GM12878 (cell line): ENCODE measurements around the gene MDFI. TPM values are rescaled to one million over a fixed set of nuclear protein-coding genes. Genes with fewer than 3 reads are reported as not detected.

Experiments used
- BACH1 ChIP-seq: fragments of 450-650 bp; IDR thresholded peaks from 2 replicates; pipeline ENCODE4 v1.6.1; 2017; ENCODE audit warnings: mild to moderate bottlenecking, borderline replicate concordance
- EP300 ChIP-seq, 2 experiments: fragments of 150-350 bp in 1 of 2; IDR thresholded peaks; 2 replicates each; pipeline ENCODE4 v1.6.1; 2011 to 2012; ENCODE audit warnings: low read depth in 2 of 2, low read length in 2 of 2, borderline replicate concordance in 1 of 2, improper control_type of control experiment in 1 of 2, inconsistent platforms in 1 of 2; ENCODE audit not compliant: control insufficient read depth in 1 of 2
- ETV6 ChIP-seq, 2 experiments: fragments of 450-650 bp in 1 of 2; IDR thresholded peaks in 1 of 2; conservative IDR thresholded peaks in 1 of 2; 2 replicates each; pipeline ENCODE4 v1.6.1; 2014; ENCODE audit warnings: antibody characterized with exemption in 1 of 2, borderline replicate concordance in 1 of 2, low read depth in 1 of 2, mild to moderate bottlenecking in 1 of 2, moderate library complexity in 1 of 2
- MTA3 ChIP-seq: IDR thresholded peaks from 2 replicates; pipeline ENCODE4 v1.6.1; 2012; ENCODE audit warnings: low read length, inconsistent platforms, borderline replicate concordance
- MYC ChIP-seq: IDR thresholded peaks from 2 replicates; pipeline ENCODE4 v1.6.1; 2011; ENCODE audit warnings: mild to moderate bottlenecking, low read length, moderate library complexity, inconsistent platforms; ENCODE audit not compliant: insufficient read depth, insufficient replicate concordance, insufficient read length, severe bottlenecking
- NFIC ChIP-seq: IDR thresholded peaks from 2 replicates; pipeline ENCODE4 v1.6.1; 2012; ENCODE audit warnings: low read depth, mild to moderate bottlenecking, inconsistent platforms, low read length, moderate library complexity
- PKNOX1 ChIP-seq: fragments of 450-650 bp; IDR thresholded peaks from 2 replicates; pipeline ENCODE4 v1.6.1; 2016; ENCODE audit warnings: mild to moderate bottlenecking
- PRDM15 ChIP-seq: fragments of 450-650 bp; formaldehyde crosslinking; IDR thresholded peaks from 2 replicates; pipeline ENCODE4 v1.4.0; 2020; ENCODE audit warnings: mild to moderate bottlenecking, moderate library complexity
- RAD21 ChIP-seq: IDR thresholded peaks from 2 replicates; pipeline ENCODE4 v1.6.1; 2011; ENCODE audit warnings: mild to moderate bottlenecking, low read depth, low read length, moderate library complexity; ENCODE audit not compliant: insufficient read depth
- RFX5 ChIP-seq: IDR thresholded peaks from 2 replicates; pipeline ENCODE4 v1.6.1; 2011; ENCODE audit warnings: low read depth, low read length, improper control_type of control experiment
- TBL1XR1 ChIP-seq: IDR thresholded peaks from 2 replicates; pipeline ENCODE4 v1.6.1; 2012; ENCODE audit warnings: low read depth, low read length, improper control_type of control experiment
- ZBTB33 ChIP-seq: fragments of 450-650 bp; IDR thresholded peaks from 2 replicates; pipeline ENCODE4 v1.6.1; 2017; ENCODE audit warnings: mild to moderate bottlenecking
- ZBTB4 ChIP-seq: fragments of 450-650 bp; formaldehyde crosslinking; IDR thresholded peaks from 2 replicates; pipeline ENCODE4 v1.4.0; 2022; ENCODE audit warnings: mild to moderate bottlenecking, moderate library complexity
- ZNF687 ChIP-seq: fragments of 450-650 bp; IDR thresholded peaks from 2 replicates; pipeline ENCODE4 v1.6.1; 2017; ENCODE audit warnings: mild to moderate bottlenecking, moderate library complexity
- polyA plus RNA-seq, 11 experiments: library from polyadenylated mRNA; depleted of rRNA in 4 of 11; unstranded in 6 of 11; stranded (reverse) in 5 of 11; fragments of >200 nt; fragmentation: Nextera tagmentation in 4 of 11; fragmentation: Illumina TruSeq in 1 of 11; extraction: Ambion mirVana in 4 of 11; extraction: Trizol in 1 of 11; gene quantifications; 1 replicate in 1 of 11; 2 replicates in 10 of 11; pipeline versions ENCODE4 v1.2.1 to v1.2.3, GENCODE V29; 2011 to 2016; ENCODE audit warnings: inconsistent platforms in 2 of 11, missing spikeins in 2 of 11, low read depth in 1 of 11
- total RNA-seq, 4 experiments: library from RNA; depleted of rRNA in 3 of 4; stranded (reverse); fragments of >200 nt in 3 of 4; fragmentation: Illumina TruSeq in 1 of 4; extraction: Trizol in 1 of 4; gene quantifications; 2 replicates each; pipeline versions ENCODE4 v1.2.1 to v1.2.3, GENCODE V29; 2013 to 2021

The MDFI gene
- total and polyA plus RNA-seq, 10 of the 15 experiments (the other 5 are each of a cell fraction or from before 2014, with no cell fraction given) = not detected

- TF ChIP-seq RAD21 (peak; percentile 81), TBL1XR1 (no peak), EP300 (IDR thresholded peaks at IDR 0.05; ENCODE audit: borderline replicate concordance in 1 of 2, control insufficient read depth in 1 of 2, low read depth in 2 of 2, low read length in 2 of 2) (no peak), NFIC (no peak), RFX5 (no peak), PKNOX1 (no peak), ETV6 (conservative IDR thresholded peaks at IDR 0.05 in 1 of 2, IDR thresholded peaks at IDR 0.05 in 1 of 2; ENCODE audit: borderline replicate concordance in 1 of 2, low read depth in 1 of 2) (no peak), MTA3 (no peak), ZBTB33 (no peak), PRDM15 (no peak), ZBTB4 (no peak), BACH1 (no peak), MYC (no peak), ZNF687 (no peak)
Observed at GRCh38 chr6:41682056-41682477, 43.8 kb downstream of the MDFI start (continued).
